Left cardiac atrium (tissue), 4 donors: Measurements from ENCODE around the gene KCNA4. TPM values are rescaled to one million over a fixed set of nuclear protein-coding genes. Genes with fewer than 3 reads are reported as not detected.
"Not testable (repeated sequence)": the region's sequence is repeated elsewhere in the genome, so short reads cannot be mapped to it uniquely, and the experiment has no call there.

Experiments
- ATAC-seq, 2 donors: fragments of 200-7000 bp; cut with Tn5 transposase; one replicate each; pipeline ENCODE4 v1.9.1; 2020; ENCODE audit warnings: mild to moderate bottlenecking in 2 of 2, moderate library complexity in 2 of 2
- DNase-seq: peaks from one replicate; pipeline ENCODE4 v3.0.0-alpha.2; 2020
- intact Hi-C, 2 donors: fragments of 100-400 bp; cut with DNase I; formaldehyde crosslinking; loops; one replicate each; pipeline versions ENCODE4 v1.14.1 to v1.15.1; 2022 to 2023
- long read RNA-seq: library from polyadenylated mRNA; unstranded; transcript quantifications from one replicate; pipeline ENCODE4 v2.0.0, GENCODE V29; 2021
- total RNA-seq, 2 donors: library from RNA; stranded (reverse); fragmentation: NEBNext Ultra II Directional; extraction: Animal tissue kit (Norgen Biotek cat#: 25700); gene quantifications; one replicate each; pipeline ENCODE4 v1.2.1, GENCODE V29; 2021
- donor health status: DM: no; HTN: yes; CAD: no.
- donor health status: DM: no; HTN: yes; CAD: no; lungs with severe emphysema.
- donor health status: DM: yes; HTN: yes; CAD: no.
- donor health status: Dilated cardiomyopathy.

The KCNA4 gene
- 1 to 10 TPM in 1 of 2 donors, under 1 TPM in 1; 0.94 to 1.9 TPM for total RNA-seq
- long read RNA-seq: 0 reads

- DNase-seq (peak; percentile 49), ATAC-seq (peak; percentile 93 to 96)
- intact Hi-C loops: no loop called here
Observed at GRCh38 chr11:30016588-30017363, at the start of gene KCNA4. Gene KCNA4, minus strand, starts transcription at chr11:30017030. Its CDS starts 4,352 bp downstream, at chr11:30012678.

- ATAC-seq: no peak
- DNase-seq: no peak
- intact Hi-C loops: no loop called here
Observed at GRCh38 chr11:30062103-30062502, 45.3 kb upstream of the KCNA4 start.

- ATAC-seq: no peak
- no peak for DNase-seq
- intact Hi-C loops: no loop called here
Observed at GRCh38 chr11:30059172-30059815, 42.5 kb upstream of the KCNA4 start.

GRCh38 chr11:30049214-30049613 is 32.4 kb upstream of the KCNA4 start:
- no peak for DNase-seq
- ATAC-seq: no peak
- intact Hi-C loops: loop anchor here in 1 of 2 donors (10.0 kb wide), 1 partner anchor 204 kb away; no protein-coding TSS in a partner anchor

GRCh38 chr11:30046578-30046945 is 29.7 kb upstream of the KCNA4 start:
- ATAC-seq (no peak), DNase-seq (no peak)
- intact Hi-C loops: loop anchor here in 1 of 2 donors (10.0 kb wide), 1 partner anchor 202 kb away; no protein-coding TSS in a partner anchor

GRCh38 chr11:30045921-30046577 is 29.2 kb upstream of the KCNA4 start:
- ATAC-seq (peak in 1 of 2 donors; percentile 57), DNase-seq (no peak)
- intact Hi-C loops: loop anchor here in 1 of 2 donors (10.0 kb wide), 1 partner anchor 201 kb away; no protein-coding TSS in a partner anchor

- DNase-seq (no peak), ATAC-seq (peak in 1 of 2 donors; percentile 34)
- intact Hi-C loops: loop anchor here in 1 of 2 donors (10.0 kb wide), 1 partner anchor 200 kb away; no protein-coding TSS in a partner anchor
Observed at GRCh38 chr11:30045144-30045543, 28.3 kb upstream of the KCNA4 start.

- intact Hi-C loops: loop anchor here in 1 of 2 donors (10.0 kb wide), 1 partner anchor 196 kb away; no protein-coding TSS in a partner anchor
- ATAC-seq (no peak), DNase-seq (no peak)
Observed at GRCh38 chr11:30041171-30041570, 24.3 kb upstream of the KCNA4 start.

- ATAC-seq, DNase-seq, intact Hi-C loops: not testable (repeated sequence)
Observed at GRCh38 chr11:30034746-30035145, 17.9 kb upstream of the KCNA4 start.

GRCh38 chr11:30034166-30034565 is 17.3 kb upstream of the KCNA4 start:
- DNase-seq, intact Hi-C loops, ATAC-seq: not testable (repeated sequence)

GRCh38 chr11:30025396-30026139 is 8.7 kb upstream of the KCNA4 start:
- intact Hi-C loops: no loop called here
- DNase-seq (no peak), ATAC-seq (no peak)

- ATAC-seq: no peak
- intact Hi-C loops: no loop called here
- DNase-seq: no peak
Observed at GRCh38 chr11:30023074-30023473, 6.2 kb upstream of the KCNA4 start.

- no peak for DNase-seq
- intact Hi-C loops: no loop called here
- ATAC-seq: no peak
Observed at GRCh38 chr11:30019481-30019880, 2.7 kb upstream of the KCNA4 start.

- DNase-seq (no peak), ATAC-seq (no peak)
- intact Hi-C loops: no loop called here
Observed at GRCh38 chr11:30018495-30018894, 1.7 kb upstream of the KCNA4 start.

GRCh38 chr11:30017445-30017895 is 640 bp upstream of the KCNA4 start:
- intact Hi-C loops: no loop called here

GRCh38 chr11:30015725-30016412 is 961 bp downstream of the KCNA4 start:
- intact Hi-C loops: no loop called here

More at GRCh38 chr11:30017445-30017895, 640 bp upstream of the KCNA4 start:
- no peak for DNase-seq
- ATAC-seq: peak; percentile 20 to 27

GRCh38 chr11:30012346-30012745 is 4.5 kb downstream of the KCNA4 start:
- intact Hi-C loops: no loop called here
- DNase-seq: no peak

More at GRCh38 chr11:30015725-30016412, 961 bp downstream of the KCNA4 start:
- no peak for ATAC-seq
- DNase-seq: no peak

GRCh38 chr11:30009060-30009459 is 7.8 kb downstream of the KCNA4 start:
- intact Hi-C loops: no loop called here

More at GRCh38 chr11:30012346-30012745, 4.5 kb downstream of the KCNA4 start:
- ATAC-seq: no peak

More at GRCh38 chr11:30009060-30009459, 7.8 kb downstream of the KCNA4 start:
- no peak for DNase-seq
- peak in 1 of 2 donors; percentile 48 for ATAC-seq
